VCaP (cell line): Measurements from ENCODE around the gene CDC16.

Source experiments
- H3K27ac ChIP-seq: fragments of 450-650 bp; 2 replicates; pipeline ENCODE4 v1.5.1; 2017
- CTCF ChIP-seq: fragments of 450-650 bp; conservative IDR thresholded peaks from 2 replicates; pipeline ENCODE4 v1.5.1; 2017; ENCODE audit warnings: mild to moderate bottlenecking, moderate library complexity

The CDC16 gene

GRCh38 chr13:114256547-114256946 lies 21.9 kb downstream of the CDC16 start:
- no peak overlapping the region for H3K27ac ChIP-seq
- no peak for TF ChIP-seq CTCF

GRCh38 chr13:114257014-114257413 lies 22.3 kb downstream of the CDC16 start:
- no peak overlapping the region for H3K27ac ChIP-seq
- no peak for TF ChIP-seq CTCF

- TF ChIP-seq CTCF, result no peak
- peak overlapping the region; percentile 47 for H3K27ac ChIP-seq
Measured at GRCh38 chr13:114258589-114258988, 23.9 kb downstream of the CDC16 start.

- peak overlapping the region; percentile 47 for H3K27ac ChIP-seq
- no peak for TF ChIP-seq CTCF
Measured at GRCh38 chr13:114259374-114259773, 24.7 kb downstream of the CDC16 start.

GRCh38 chr13:114259974-114260373 lies 25.3 kb downstream of the CDC16 start:
- H3K27ac ChIP-seq, result peak overlapping the region; percentile 47
- no peak for TF ChIP-seq CTCF

GRCh38 chr13:114260814-114261213 lies 26.1 kb downstream of the CDC16 start:
- no peak for TF ChIP-seq CTCF
- no peak overlapping the region; the same call in 1 of the 2 replicates for H3K27ac ChIP-seq

GRCh38 chr13:114261328-114261965 lies 26.8 kb downstream of the CDC16 start:
- TF ChIP-seq CTCF, result no peak
- no peak overlapping the region for H3K27ac ChIP-seq
